Measurements from ENCODE around the gene EYA4. TPM values are rescaled to one million over a fixed set of nuclear protein-coding genes. Genes with fewer than 3 reads are reported as not detected.
"Not testable (repeated sequence)": the region's sequence is repeated elsewhere in the genome, so short reads cannot be mapped to it uniquely, and the experiment has no call there.

Gene EYA4
- total RNA-seq, 1 donor from 2014 or later: 1.6 TPM

- Histone ChIP-seq H3K27me3 (ENCODE audit: insufficient read depth, low read length) (no peaks in the 10 kb centered on the region), H3K27ac (ENCODE audit: low read depth, low read length) (no peak overlapping the region), H2AFZ (ENCODE audit: low read depth, low read length) (no peak overlapping the region), H4K20me1 (ENCODE audit: insufficient read depth, low read length) (no peaks in the 10 kb centered on the region), H3K9me3 (ENCODE audit: insufficient read depth, low read depth, low read length) (no peaks in the 10 kb centered on the region), H3K9ac (ENCODE audit: low read length) (no peak overlapping the region), H3K4me1 (ENCODE audit: insufficient read depth, low read length) (peaks cover 20% of the 10 kb centered on the region), H3K4me3 (ENCODE audit: insufficient read depth, low read depth, low read length) (no peak overlapping the region), H3K36me3 (ENCODE audit: insufficient read depth, low read length) (no peaks in the 10 kb centered on the region), H3K79me2 (ENCODE audit: insufficient read depth, low read length) (no peaks in the 10 kb centered on the region), H3K4me2 (ENCODE audit: low read length) (no peak overlapping the region)
- Mint-ChIP-seq H3K9me3 (ENCODE audit: unreplicated experiment) (peaks cover 10% of the 10 kb centered on the region), H3K36me3 (ENCODE audit: low read depth, unreplicated experiment) (no peaks in the 10 kb centered on the region), H3K27ac (ENCODE audit: unreplicated experiment) (peak overlapping the region; percentile 12), H3K27me3 (ENCODE audit: low read depth, unreplicated experiment) (peaks cover 2% of the 10 kb centered on the region), H3K4me3 (ENCODE audit: unreplicated experiment) (no peak overlapping the region), H3K4me1 (ENCODE audit: low read depth, unreplicated experiment) (peaks cover 15% of the 10 kb centered on the region)
- DNase-seq (ENCODE audit: low read depth) (peak; percentile 27), FAIRE-seq (no peak)
- peak; percentile 74 for TF ChIP-seq CTCF (IDR thresholded peaks at IDR 0.05; ENCODE audit: insufficient read depth, low read depth, low read length)
- TF ChIP-seq EZH2 (IDR thresholded peaks at IDR 0.05; ENCODE audit: insufficient read depth, low read length): no peak
Measured at GRCh38 chr6:133553652-133554051, 312.5 kb downstream of the EYA4 start.

GRCh38 chr6:133554121-133554520, 313.0 kb downstream of the EYA4 start:
- Mint-ChIP-seq H3K27ac (ENCODE audit: unreplicated experiment) (peak overlapping the region; percentile 20), H3K9me3 (ENCODE audit: unreplicated experiment) (peaks cover 12% of the 10 kb centered on the region), H3K4me1 (ENCODE audit: low read depth, unreplicated experiment) (peaks cover 14% of the 10 kb centered on the region)
- not testable (repeated sequence) for H3K4me3 ChIP-seq (ENCODE audit: insufficient read depth, low read depth, low read length); H3K4me3 Mint-ChIP-seq (ENCODE audit: unreplicated experiment); H3K79me2 ChIP-seq (ENCODE audit: insufficient read depth, low read length); H3K36me3 Mint-ChIP-seq (ENCODE audit: low read depth, unreplicated experiment); H3K9ac ChIP-seq (ENCODE audit: low read length); H3K27me3 ChIP-seq (ENCODE audit: insufficient read depth, low read length); H3K27ac ChIP-seq (ENCODE audit: low read depth, low read length); H3K4me2 ChIP-seq (ENCODE audit: low read length); H3K27me3 Mint-ChIP-seq (ENCODE audit: low read depth, unreplicated experiment); DNase-seq (ENCODE audit: low read depth); H4K20me1 ChIP-seq (ENCODE audit: insufficient read depth, low read length); FAIRE-seq; H2AFZ ChIP-seq (ENCODE audit: low read depth, low read length); H3K9me3 ChIP-seq (ENCODE audit: insufficient read depth, low read depth, low read length); H3K36me3 ChIP-seq (ENCODE audit: insufficient read depth, low read length)
- H3K4me1 ChIP-seq (ENCODE audit: insufficient read depth, low read length): peaks cover 17% of the 10 kb centered on the region

GRCh38 chr6:133555685-133556084, 314.5 kb downstream of the EYA4 start:
- H3K27ac Mint-ChIP-seq (ENCODE audit: unreplicated experiment): no peak overlapping the region
- peak; percentile 63 for DNase-seq (ENCODE audit: low read depth)
- FAIRE-seq: no peak
- H3K36me3 Mint-ChIP-seq (ENCODE audit: low read depth, unreplicated experiment): no peaks in the 10 kb centered on the region
- TF ChIP-seq EZH2 (IDR thresholded peaks at IDR 0.05; ENCODE audit: insufficient read depth, low read length) (no peak), CTCF (IDR thresholded peaks at IDR 0.05; ENCODE audit: insufficient read depth, low read depth, low read length) (no peak)
- H2AFZ ChIP-seq (ENCODE audit: low read depth, low read length): no peak overlapping the region
- H3K9me3 ChIP-seq (ENCODE audit: insufficient read depth, low read depth, low read length): peaks cover 11% of the 10 kb centered on the region
- peaks cover 17% of the 10 kb centered on the region for H3K4me1 ChIP-seq (ENCODE audit: insufficient read depth, low read length)
- H3K36me3 ChIP-seq (ENCODE audit: insufficient read depth, low read length): no peaks in the 10 kb centered on the region
- H3K4me2 ChIP-seq (ENCODE audit: low read length): no peak overlapping the region
- peaks cover 18% of the 10 kb centered on the region for H3K9me3 Mint-ChIP-seq (ENCODE audit: unreplicated experiment)
- no peak overlapping the region for H3K9ac ChIP-seq (ENCODE audit: low read length)
- no peak overlapping the region for H3K4me3 ChIP-seq (ENCODE audit: insufficient read depth, low read depth, low read length)
- H3K79me2 ChIP-seq (ENCODE audit: insufficient read depth, low read length): no peaks in the 10 kb centered on the region
- H3K27me3 ChIP-seq (ENCODE audit: insufficient read depth, low read length): no peaks in the 10 kb centered on the region
- no peak overlapping the region for H3K27ac ChIP-seq (ENCODE audit: low read depth, low read length)
- H3K4me1 Mint-ChIP-seq (ENCODE audit: low read depth, unreplicated experiment): peaks cover 10% of the 10 kb centered on the region
- peaks cover 2% of the 10 kb centered on the region for H3K27me3 Mint-ChIP-seq (ENCODE audit: low read depth, unreplicated experiment)
- H4K20me1 ChIP-seq (ENCODE audit: insufficient read depth, low read length): no peaks in the 10 kb centered on the region
- no peak overlapping the region for H3K4me3 Mint-ChIP-seq (ENCODE audit: unreplicated experiment)
